ENCODE data around the gene C14orf180. TPM values are rescaled to one million over a fixed set of nuclear protein-coding genes. Genes with fewer than 3 reads are reported as not detected.

C14orf180 gene
- total and polyA plus RNA-seq, 12 donors = 13.8 to 139 (median 75.1) TPM

DNA sequence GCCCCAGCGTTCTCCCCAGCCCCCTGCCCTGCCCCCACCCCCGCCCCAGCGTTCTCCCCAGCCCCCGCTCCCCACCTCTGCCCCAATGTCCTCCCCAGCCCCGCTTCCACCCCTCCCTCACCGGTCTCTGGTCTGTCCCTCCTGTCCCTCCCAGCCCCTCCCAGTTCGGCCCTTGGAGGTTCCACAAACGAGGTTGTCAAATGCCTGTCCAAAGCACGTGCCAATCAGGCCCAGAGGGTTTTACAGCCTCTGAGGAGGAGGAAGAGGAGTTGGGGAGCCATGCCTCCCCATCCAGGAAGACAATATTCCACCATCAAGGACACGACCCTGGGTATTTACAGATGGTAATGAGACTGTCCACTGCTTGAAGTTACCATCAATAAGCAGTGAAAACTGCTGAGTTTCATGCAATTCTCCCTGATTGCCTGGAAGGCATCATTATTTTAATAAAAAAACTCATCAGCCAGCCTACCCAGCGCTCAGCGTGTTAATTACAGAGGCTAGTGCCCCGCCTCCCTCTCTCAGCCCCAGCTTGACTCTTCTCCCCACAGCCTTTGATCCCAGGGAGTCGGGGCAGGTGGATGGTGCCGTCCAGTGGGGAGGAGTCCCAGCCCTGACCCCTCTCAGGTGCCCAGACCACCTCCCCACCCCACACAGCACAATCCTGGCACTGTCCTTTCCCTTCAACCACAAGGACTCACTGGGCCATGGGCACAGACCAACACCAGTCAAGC is 30.6 kb upstream of the C14orf180 start:
- Histone ChIP-seq H3K27ac (no peak overlapping the region), H3K4me3 (no peak overlapping the region), H3K9me3 (no peaks in the 10 kb centered on the region), H3K36me3 (no peaks in the 10 kb centered on the region), H3K27me3 (peaks cover 0 to 74% (median 36%) of the 10 kb centered on the region in 7 donors), H3K4me1 (peaks cover 0 to 11% (median 4%) of the 10 kb centered on the region in 9 donors)
- 32 to 39% methylated on average over 13 to 15 of the region's 15 CpGs for WGBS, 2 donors
- no peak for DNase-seq
- no peak for ATAC-seq
- TF ChIP-seq, protein P1, sequence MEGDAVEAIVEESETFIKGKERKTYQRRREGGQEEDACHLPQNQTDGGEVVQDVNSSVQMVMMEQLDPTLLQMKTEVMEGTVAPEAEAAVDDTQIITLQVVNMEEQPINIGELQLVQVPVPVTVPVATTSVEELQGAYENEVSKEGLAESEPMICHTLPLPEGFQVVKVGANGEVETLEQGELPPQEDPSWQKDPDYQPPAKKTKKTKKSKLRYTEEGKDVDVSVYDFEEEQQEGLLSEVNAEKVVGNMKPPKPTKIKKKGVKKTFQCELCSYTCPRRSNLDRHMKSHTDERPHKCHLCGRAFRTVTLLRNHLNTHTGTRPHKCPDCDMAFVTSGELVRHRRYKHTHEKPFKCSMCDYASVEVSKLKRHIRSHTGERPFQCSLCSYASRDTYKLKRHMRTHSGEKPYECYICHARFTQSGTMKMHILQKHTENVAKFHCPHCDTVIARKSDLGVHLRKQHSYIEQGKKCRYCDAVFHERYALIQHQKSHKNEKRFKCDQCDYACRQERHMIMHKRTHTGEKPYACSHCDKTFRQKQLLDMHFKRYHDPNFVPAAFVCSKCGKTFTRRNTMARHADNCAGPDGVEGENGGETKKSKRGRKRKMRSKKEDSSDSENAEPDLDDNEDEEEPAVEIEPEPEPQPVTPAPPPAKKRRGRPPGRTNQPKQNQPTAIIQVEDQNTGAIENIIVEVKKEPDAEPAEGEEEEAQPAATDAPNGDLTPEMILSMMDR (IDR thresholded peaks at IDR 0.05) = no peak
- intact Hi-C loops (cut with DNase I) = no loop called here

DNA sequence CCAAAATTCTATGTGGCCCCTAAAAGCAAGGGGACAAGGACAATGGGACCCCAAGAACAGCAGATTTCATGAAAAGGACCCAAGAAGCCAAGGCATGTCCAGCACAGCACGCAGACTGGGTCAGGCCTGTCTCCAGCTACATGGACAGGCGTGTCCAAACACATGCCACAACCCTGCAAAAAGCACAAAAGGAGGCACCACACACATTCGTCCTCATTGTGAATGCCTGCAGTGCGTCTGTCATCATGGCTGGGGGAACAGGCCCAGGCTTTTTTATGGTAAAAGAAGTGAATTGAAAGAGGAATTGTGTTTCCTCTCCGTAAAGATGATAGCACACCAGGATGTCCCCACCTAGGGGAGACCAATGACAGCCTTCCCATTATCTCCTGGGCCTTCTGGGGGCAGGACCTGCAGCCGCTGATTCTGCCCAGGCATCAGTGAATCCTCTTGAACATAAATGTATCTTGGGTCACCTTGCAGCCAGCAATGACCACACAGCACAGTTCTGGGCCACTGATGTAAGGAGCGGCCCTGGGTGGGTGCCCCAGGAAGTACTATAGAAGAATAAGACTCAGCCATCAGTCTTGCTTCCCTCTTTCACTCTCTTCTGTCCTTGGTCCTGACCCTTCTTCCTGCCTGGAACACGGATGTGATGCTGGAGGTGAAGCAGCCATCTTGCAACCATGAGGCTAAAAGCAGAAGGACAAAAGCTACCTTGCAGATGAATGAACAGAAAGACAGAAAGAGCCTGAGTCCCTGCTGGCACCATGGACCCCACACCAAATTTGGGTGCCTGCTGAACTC is 29.8 kb upstream of the C14orf180 start:
- Histone ChIP-seq H3K9me3 (no peaks in the 10 kb centered on the region), H3K27ac (no peak overlapping the region), H3K27me3 (peaks cover 0 to 74% (median 40%) of the 10 kb centered on the region in 7 donors), H3K4me3 (no peak overlapping the region), H3K36me3 (no peaks in the 10 kb centered on the region), H3K4me1 (peaks cover 0 to 11% (median 4%) of the 10 kb centered on the region in 9 donors)
- TF ChIP-seq, protein P1 (IDR thresholded peaks at IDR 0.05) = no peak
- DNase-seq (no peak), ATAC-seq (no peak)
- 72 to 79% methylated on average over 8 of the region's 8 CpGs for WGBS, 2 donors
- intact Hi-C loops (cut with DNase I) = no loop called here

DNA sequence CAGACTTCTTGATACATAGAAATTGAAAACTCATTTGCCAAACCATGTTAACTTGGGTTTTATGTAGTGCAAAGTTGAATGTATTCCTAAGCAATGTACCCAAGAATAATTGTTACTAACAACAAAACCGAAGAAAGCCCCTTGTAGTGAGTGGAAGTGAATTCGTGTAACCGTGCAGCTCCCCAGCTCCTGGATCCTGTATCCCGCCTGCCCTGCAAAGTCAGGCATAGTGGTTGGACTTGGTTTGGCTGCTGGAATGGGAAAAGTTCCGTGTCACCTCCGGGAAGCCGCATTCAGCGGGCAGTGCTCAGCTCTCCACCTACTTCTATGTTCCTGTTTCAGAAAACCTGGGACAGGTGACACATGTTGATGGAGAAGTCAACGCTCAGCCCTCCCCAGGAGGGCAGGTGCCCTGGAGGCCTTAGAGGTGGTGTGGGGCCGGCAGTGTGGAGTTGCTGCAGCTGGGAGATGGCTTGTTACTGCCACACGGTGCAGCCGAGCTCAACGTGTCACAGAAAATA is 29.2 kb upstream of the C14orf180 start:
- WGBS, 2 donors = 87 to 90% methylated on average over 13 of the region's 13 CpGs
- no peak overlapping the region for H3K4me3 ChIP-seq
- TF ChIP-seq, protein P1 (IDR thresholded peaks at IDR 0.05) = no peak
- DNase-seq (no peak), ATAC-seq (no peak)
- H3K27ac ChIP-seq = no peak overlapping the region
- intact Hi-C loops (cut with DNase I) = no loop called here
- H3K27me3 ChIP-seq = peaks cover 0 to 72% (median 37%) of the 10 kb centered on the region in 7 donors
- H3K36me3 ChIP-seq = no peaks in the 10 kb centered on the region
- H3K9me3 ChIP-seq = no peaks in the 10 kb centered on the region
- H3K4me1 ChIP-seq = peaks cover 0 to 9% (median 4%) of the 10 kb centered on the region in 9 donors

Data from heart right ventricle (tissue), 16 donors.